ENCODE results near the gene VGLL4. TPM values are rescaled to one million over a fixed set of nuclear protein-coding genes. Genes with fewer than 3 reads are reported as not detected.

The VGLL4 gene
- total RNA-seq, 1 experiment from 2014 or later: 46.1 TPM

GRCh38 chr3:11558002-11558401 lies 85.7 kb downstream of the VGLL4 start:
- DNase-seq: no peak
- TF ChIP-seq CTCF (IDR thresholded peaks at IDR 0.05; ENCODE audit: insufficient read depth in 1 of 2, low read depth in 1 of 2, low read length in 1 of 2, severe bottlenecking in 1 of 2, unreplicated experiment in 1 of 2): no peak
- Mint-ChIP-seq H3K27ac (ENCODE audit: unreplicated experiment) (no peak overlapping the region), H3K4me3 (ENCODE audit: unreplicated experiment) (no peak overlapping the region), H3K27me3 (ENCODE audit: insufficient read depth, unreplicated experiment) (no peaks in the 10 kb centered on the region), H3K4me1 (ENCODE audit: low read depth, unreplicated experiment) (no peaks in the 10 kb centered on the region), H3K9me3 (ENCODE audit: unreplicated experiment) (no peaks in the 10 kb centered on the region), H3K36me3 (ENCODE audit: insufficient read depth, unreplicated experiment) (peaks cover 61% of the 10 kb centered on the region)
- CTCF ChIA-PET: no interaction called here
- H3K4me1 ChIP-seq: no peaks in the 10 kb centered on the region
- peaks cover 1% of the 10 kb centered on the region; the same call in 1 of the 2 replicates for H3K36me3 ChIP-seq (ENCODE audit: control insufficient read depth, insufficient read depth, low read length)
- no peaks in the 10 kb centered on the region for H3K9me3 ChIP-seq
- POLR2A ChIA-PET: no interaction called here
- no TSS peak for BruUV-seq (replicated peaks)
- no peak overlapping the region for H3K4me3 ChIP-seq (ENCODE audit: low read depth, low read length)
- intact Hi-C loops (cut with micrococcal nuclease; ENCODE audit: unreplicated experiment): no loop called here
- H3K27me3 ChIP-seq (replicated peaks; ENCODE audit: control insufficient read depth, insufficient read depth, low read length): no peaks in the 10 kb centered on the region

- no peak for TF ChIP-seq CTCF (IDR thresholded peaks at IDR 0.05; ENCODE audit: insufficient read depth in 1 of 2, low read depth in 1 of 2, low read length in 1 of 2, severe bottlenecking in 1 of 2, unreplicated experiment in 1 of 2)
- CTCF ChIA-PET: no interaction called here
- Histone ChIP-seq H3K4me1 (no peaks in the 10 kb centered on the region), H3K36me3 (ENCODE audit: control insufficient read depth, insufficient read depth, low read length) (peaks cover 1% of the 10 kb centered on the region; the same call in 1 of the 2 replicates), H3K9me3 (no peaks in the 10 kb centered on the region), H3K4me3 (ENCODE audit: low read depth, low read length) (no peak overlapping the region), H3K27me3 (replicated peaks; ENCODE audit: control insufficient read depth, insufficient read depth, low read length) (no peaks in the 10 kb centered on the region)
- Mint-ChIP-seq H3K27me3 (ENCODE audit: insufficient read depth, unreplicated experiment) (no peaks in the 10 kb centered on the region), H3K27ac (ENCODE audit: unreplicated experiment) (no peak overlapping the region), H3K9me3 (ENCODE audit: unreplicated experiment) (no peaks in the 10 kb centered on the region), H3K36me3 (ENCODE audit: insufficient read depth, unreplicated experiment) (peaks cover 71% of the 10 kb centered on the region), H3K4me3 (ENCODE audit: unreplicated experiment) (no peak overlapping the region), H3K4me1 (ENCODE audit: low read depth, unreplicated experiment) (no peaks in the 10 kb centered on the region)
- intact Hi-C loops (cut with micrococcal nuclease; ENCODE audit: unreplicated experiment): no loop called here
- no TSS peak for BruUV-seq (replicated peaks)
- POLR2A ChIA-PET: no interaction called here
- DNase-seq: no peak
Measured at GRCh38 chr3:11556851-11557644, 86.7 kb downstream of the VGLL4 start.

- intact Hi-C loops (cut with micrococcal nuclease; ENCODE audit: unreplicated experiment): no loop called here
- H3K27me3 Mint-ChIP-seq (ENCODE audit: insufficient read depth, unreplicated experiment): no peaks in the 10 kb centered on the region
- BruUV-seq (replicated peaks): TSS peak; percentile 23
Measured at GRCh38 chr3:11555881-11556633, 87.7 kb downstream of the VGLL4 start.

More at GRCh38 chr3:11555881-11556633, 87.7 kb downstream of the VGLL4 start:
- TF ChIP-seq CTCF (IDR thresholded peaks at IDR 0.05; ENCODE audit: insufficient read depth in 1 of 2, low read depth in 1 of 2, low read length in 1 of 2, severe bottlenecking in 1 of 2, unreplicated experiment in 1 of 2): no peak
- no peaks in the 10 kb centered on the region for H3K4me1 Mint-ChIP-seq (ENCODE audit: low read depth, unreplicated experiment)
- H3K36me3 Mint-ChIP-seq (ENCODE audit: insufficient read depth, unreplicated experiment): peaks cover 73% of the 10 kb centered on the region
- Histone ChIP-seq H3K27me3 (replicated peaks; ENCODE audit: control insufficient read depth, insufficient read depth, low read length) (no peaks in the 10 kb centered on the region), H3K36me3 (ENCODE audit: control insufficient read depth, insufficient read depth, low read length) (peaks cover 1% of the 10 kb centered on the region; the same call in 1 of the 2 replicates), H3K4me3 (ENCODE audit: low read depth, low read length) (no peak overlapping the region), H3K9me3 (no peaks in the 10 kb centered on the region), H3K4me1 (no peaks in the 10 kb centered on the region)
- no peaks in the 10 kb centered on the region for H3K9me3 Mint-ChIP-seq (ENCODE audit: unreplicated experiment)
- CTCF ChIA-PET: no interaction called here
- POLR2A ChIA-PET: no interaction called here
- H3K4me3 Mint-ChIP-seq (ENCODE audit: unreplicated experiment): no peak overlapping the region
- H3K27ac Mint-ChIP-seq (ENCODE audit: unreplicated experiment): no peak overlapping the region
- DNase-seq: no peak

Measured in Caco-2 (cell line).